ENCODE data around the gene CRIM1. TPM values are rescaled to one million over a fixed set of nuclear protein-coding genes. Genes with fewer than 3 reads are reported as not detected.

The CRIM1 gene
- total and polyA plus RNA-seq, 2 of the 8 experiments (the other 6 are each of a cell fraction or from before 2014, with no cell fraction given): 9.4 to 28.4 TPM

GRCh38 chr2:36564377-36564930, 208.9 kb downstream of the CRIM1 start (continued):
- TF ChIP-seq TEAD4 (IDR thresholded peaks at IDR 0.05; ENCODE audit: low read depth, low read length) (no peak), ATF2 (IDR thresholded peaks at IDR 0.05; ENCODE audit: low read length) (no peak)
